H1 (cell line): ENCODE results near the gene CD248. TPM values are rescaled to one million over a fixed set of nuclear protein-coding genes. Genes with fewer than 3 reads are reported as not detected.

ENCODE experiments used
- CBX5 ChIP-seq: fragments of 300-800, 300-1000 bp; sonication (generic); IDR thresholded peaks from 2 replicates; pipeline ENCODE4 v1.7.1; 2016; ENCODE audit warnings: antibody characterized with exemption, low read length, low read depth
- CEBPB ChIP-seq: IDR thresholded peaks from 2 replicates; pipeline ENCODE4 v1.6.1; 2012; ENCODE audit warnings: low read depth, low read length
- CHD7 ChIP-seq: fragments of 300-600 bp; sonication (generic); IDR thresholded peaks from 2 replicates; pipeline ENCODE4 v1.7.1; 2012; ENCODE audit warnings: low read length, moderate library complexity, mild to moderate bottlenecking, inconsistent platforms; ENCODE audit not compliant: insufficient replicate concordance
- EZH2 ChIP-seq: fragments of 200-600 bp; sonication (generic); IDR thresholded peaks from 2 replicates; pipeline ENCODE4 v1.7.1; 2012; ENCODE audit warnings: low read depth, mild to moderate bottlenecking, moderate library complexity, low read length, inconsistent platforms; ENCODE audit not compliant: severe bottlenecking
- KDM4A ChIP-seq: IDR thresholded peaks from one replicate; pipeline ENCODE4 v1.7.1; 2012; ENCODE audit warnings: low read depth, mild to moderate bottlenecking, moderate library complexity, low read length, inconsistent platforms; ENCODE audit not compliant: severe bottlenecking
- POLR2AphosphoS5 ChIP-seq: IDR thresholded peaks from 2 replicates; pipeline ENCODE4 v1.6.1; 2011; ENCODE audit warnings: low read depth, low read length
- SIX5 ChIP-seq: IDR thresholded peaks from 2 replicates; pipeline ENCODE4 v1.6.1; 2011; ENCODE audit warnings: mild to moderate bottlenecking, low read depth, low read length
- TAF7 ChIP-seq: optimal IDR thresholded peaks from 2 replicates; pipeline ENCODE3; 2011; ENCODE audit warnings: low read depth, mild to moderate bottlenecking, inconsistent platforms, low read length, moderate library complexity, borderline replicate concordance
- TBP ChIP-seq: IDR thresholded peaks from 2 replicates; pipeline ENCODE4 v1.6.1; 2011; ENCODE audit warnings: low read depth, low read length, improper control_type of control experiment
- TCF12 ChIP-seq: IDR thresholded peaks from 2 replicates; pipeline ENCODE4 v1.6.1; 2011; ENCODE audit warnings: low read depth, mild to moderate bottlenecking, low read length
- polyA plus RNA-seq, 7 experiments: library from polyadenylated mRNA; depleted of rRNA in 3 of 7; stranded (reverse) in 5 of 7; unstranded in 2 of 7; fragments of >200 nt in 5 of 7; fragments of 200-250 nt in 2 of 7; gene quantifications; 1 replicate in 5 of 7; 2 replicates in 1 of 7; 4 replicates in 1 of 7; pipeline versions ENCODE4 v1.2.1 to v1.2.3, GENCODE V29; 2011 to 2013; ENCODE audit warnings: missing spikeins in 2 of 7, mixed read lengths in 2 of 7
- total RNA-seq: library from RNA; stranded (reverse); fragmentation: NEBNext Ultra II Directional; extraction: Animal tissue kit (Norgen Biotek cat#: 25700); gene quantifications from 2 replicates; pipeline ENCODE4 v1.2.1, GENCODE V29; 2021

CD248 gene
- total and polyA plus RNA-seq, 2 of the 8 experiments (the other 6 are each of a cell fraction or from before 2014, with no cell fraction given), result 2.7 to 3.9 TPM

GRCh38 chr11:66346476-66347424 is 29.9 kb upstream of the CD248 start (continued):
- TF ChIP-seq CHD7, result no peak
- no peak for TF ChIP-seq TAF7
- TF ChIP-seq SIX5, result no peak
- TF ChIP-seq CBX5, result no peak
- TF ChIP-seq TCF12, result no peak
- no peak for TF ChIP-seq KDM4A
- TF ChIP-seq TBP, result no peak
- TF ChIP-seq CEBPB, result no peak
- TF ChIP-seq POLR2AphosphoS5, result no peak
- TF ChIP-seq EZH2, result peak; percentile 3
